ENCODE measurements around the gene MSI1. TPM values are rescaled to one million over a fixed set of nuclear protein-coding genes. Genes with fewer than 3 reads are reported as not detected.

Gene MSI1
- total and polyA plus RNA-seq, 2 of the 13 experiments (the other 11 are each of a cell fraction or from before 2014, with no cell fraction given) = 0.09 to 0.46 TPM

- TF ChIP-seq, protein P1, sequence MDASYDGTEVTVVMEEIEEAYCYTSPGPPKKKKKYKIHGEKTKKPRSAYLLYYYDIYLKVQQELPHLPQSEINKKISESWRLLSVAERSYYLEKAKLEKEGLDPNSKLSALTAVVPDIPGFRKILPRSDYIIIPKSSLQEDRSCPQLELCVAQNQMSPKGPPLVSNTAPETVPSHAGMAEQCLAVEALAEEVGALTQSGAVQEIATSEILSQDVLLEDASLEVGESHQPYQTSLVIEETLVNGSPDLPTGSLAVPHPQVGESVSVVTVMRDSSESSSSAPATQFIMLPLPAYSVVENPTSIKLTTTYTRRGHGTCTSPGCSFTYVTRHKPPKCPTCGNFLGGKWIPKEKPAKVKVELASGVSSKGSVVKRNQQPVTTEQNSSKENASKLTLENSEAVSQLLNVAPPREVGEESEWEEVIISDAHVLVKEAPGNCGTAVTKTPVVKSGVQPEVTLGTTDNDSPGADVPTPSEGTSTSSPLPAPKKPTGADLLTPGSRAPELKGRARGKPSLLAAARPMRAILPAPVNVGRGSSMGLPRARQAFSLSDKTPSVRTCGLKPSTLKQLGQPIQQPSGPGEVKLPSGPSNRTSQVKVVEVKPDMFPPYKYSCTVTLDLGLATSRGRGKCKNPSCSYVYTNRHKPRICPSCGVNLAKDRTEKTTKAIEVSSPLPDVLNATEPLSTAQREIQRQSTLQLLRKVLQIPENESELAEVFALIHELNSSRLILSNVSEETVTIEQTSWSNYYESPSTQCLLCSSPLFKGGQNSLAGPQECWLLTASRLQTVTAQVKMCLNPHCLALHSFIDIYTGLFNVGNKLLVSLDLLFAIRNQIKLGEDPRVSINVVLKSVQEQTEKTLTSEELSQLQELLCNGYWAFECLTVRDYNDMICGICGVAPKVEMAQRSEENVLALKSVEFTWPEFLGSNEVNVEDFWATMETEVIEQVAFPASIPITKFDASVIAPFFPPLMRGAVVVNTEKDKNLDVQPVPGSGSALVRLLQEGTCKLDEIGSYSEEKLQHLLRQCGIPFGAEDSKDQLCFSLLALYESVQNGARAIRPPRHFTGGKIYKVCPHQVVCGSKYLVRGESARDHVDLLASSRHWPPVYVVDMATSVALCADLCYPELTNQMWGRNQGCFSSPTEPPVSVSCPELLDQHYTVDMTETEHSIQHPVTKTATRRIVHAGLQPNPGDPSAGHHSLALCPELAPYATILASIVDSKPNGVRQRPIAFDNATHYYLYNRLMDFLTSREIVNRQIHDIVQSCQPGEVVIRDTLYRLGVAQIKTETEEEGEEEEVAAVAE (CRISPR knock-in tag; IDR thresholded peaks at IDR 0.05; ENCODE audit: borderline replicate concordance) = no peak
- TF ChIP-seq, protein P2, sequence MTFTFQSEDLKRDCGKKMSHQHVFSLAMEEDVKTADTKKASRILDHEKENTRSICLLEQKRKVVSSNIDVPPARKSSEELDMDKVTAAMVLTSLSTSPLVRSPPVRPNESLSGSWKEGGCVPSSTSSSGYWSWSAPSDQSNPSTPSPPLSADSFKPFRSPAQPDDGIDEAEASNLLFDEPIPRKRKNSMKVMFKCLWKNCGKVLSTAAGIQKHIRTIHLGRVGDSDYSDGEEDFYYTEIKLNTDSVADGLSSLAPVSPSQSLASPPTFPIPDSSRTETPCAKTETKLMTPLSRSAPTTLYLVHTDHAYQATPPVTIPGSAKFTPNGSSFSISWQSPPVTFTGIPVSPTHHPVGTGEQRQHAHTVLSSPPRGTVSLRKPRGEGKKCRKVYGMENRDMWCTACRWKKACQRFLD (CRISPR knock-in tag; IDR thresholded peaks at IDR 0.05; ENCODE audit: borderline replicate concordance) = no peak
- TF ChIP-seq HIVEP1 (CRISPR knock-in tag; IDR thresholded peaks at IDR 0.05) (no peak), RORA (CRISPR knock-in tag; IDR thresholded peaks at IDR 0.05) (no peak), IRX3 (CRISPR knock-in tag; IDR thresholded peaks at IDR 0.05; ENCODE audit: borderline replicate concordance, low read depth) (no peak), ZFP36L1 (CRISPR knock-in tag; IDR thresholded peaks at IDR 0.05) (no peak), ZNF75D (CRISPR knock-in tag; IDR thresholded peaks at IDR 0.05; ENCODE audit: borderline replicate concordance) (no peak), GPN1 (CRISPR knock-in tag; IDR thresholded peaks at IDR 0.05; ENCODE audit: borderline replicate concordance) (no peak), ZNF619 (CRISPR knock-in tag; IDR thresholded peaks at IDR 0.05) (no peak), JARID2 (CRISPR knock-in tag; IDR thresholded peaks at IDR 0.05; ENCODE audit: insufficient replicate concordance) (no peak), ISX (CRISPR knock-in tag; conservative IDR thresholded peaks at IDR 0.05) (no peak), ZFYVE20 (CRISPR knock-in tag; IDR thresholded peaks at IDR 0.05; ENCODE audit: borderline replicate concordance, low read depth) (no peak), SUZ12 (IDR thresholded peaks at IDR 0.05; ENCODE audit: low read depth, low read length) (peak; percentile 58), KAT8 (CRISPR knock-in tag; IDR thresholded peaks at IDR 0.05) (peak; percentile 82), ZBTB42 (CRISPR knock-in tag; IDR thresholded peaks at IDR 0.05) (no peak), ZNF3 (CRISPR knock-in tag; IDR thresholded peaks at IDR 0.05) (no peak; the same call in 1 of the 2 replicates), ZNF761 (CRISPR knock-in tag; conservative IDR thresholded peaks at IDR 0.05) (no peak), MIER3 (CRISPR knock-in tag; IDR thresholded peaks at IDR 0.05; ENCODE audit: borderline replicate concordance) (no peak), ZNF256 (CRISPR knock-in tag; conservative IDR thresholded peaks at IDR 0.05) (0 out of 2 replicates have a peak, but pooled peaks have one; percentile 54), ZNF737 (CRISPR knock-in tag; IDR thresholded peaks at IDR 0.05; ENCODE audit: borderline replicate concordance) (no peak), ZNF350 (CRISPR knock-in tag; IDR thresholded peaks at IDR 0.05; ENCODE audit: borderline replicate concordance, low read depth) (no peak)
- TF ChIP-seq, protein P3, sequence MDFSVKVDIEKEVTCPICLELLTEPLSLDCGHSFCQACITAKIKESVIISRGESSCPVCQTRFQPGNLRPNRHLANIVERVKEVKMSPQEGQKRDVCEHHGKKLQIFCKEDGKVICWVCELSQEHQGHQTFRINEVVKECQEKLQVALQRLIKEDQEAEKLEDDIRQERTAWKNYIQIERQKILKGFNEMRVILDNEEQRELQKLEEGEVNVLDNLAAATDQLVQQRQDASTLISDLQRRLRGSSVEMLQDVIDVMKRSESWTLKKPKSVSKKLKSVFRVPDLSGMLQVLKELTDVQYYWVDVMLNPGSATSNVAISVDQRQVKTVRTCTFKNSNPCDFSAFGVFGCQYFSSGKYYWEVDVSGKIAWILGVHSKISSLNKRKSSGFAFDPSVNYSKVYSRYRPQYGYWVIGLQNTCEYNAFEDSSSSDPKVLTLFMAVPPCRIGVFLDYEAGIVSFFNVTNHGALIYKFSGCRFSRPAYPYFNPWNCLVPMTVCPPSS (IDR thresholded peaks at IDR 0.05) = no peak
Measured at GRCh38 chr12:120292661-120293531, 76.1 kb downstream of the MSI1 start, which contains the start of gene RNU4-1 (continued).
